MV-4-11 (cell line): ENCODE results near the gene RPL28.

Experiments
- DNase-seq: peaks from one replicate; lab custom pipeline; 2025; lab: John Stamatoyannopoulos, UW

The RPL28 gene

GRCh38 chr19:55385724-55386492, at the start of gene RPL28:
RPL28 (plus strand) TSS chr19:55385932; CDS start chr19:55386358, 426 bp downstream.
- DNase-seq, result peak; percentile 100

DNA sequence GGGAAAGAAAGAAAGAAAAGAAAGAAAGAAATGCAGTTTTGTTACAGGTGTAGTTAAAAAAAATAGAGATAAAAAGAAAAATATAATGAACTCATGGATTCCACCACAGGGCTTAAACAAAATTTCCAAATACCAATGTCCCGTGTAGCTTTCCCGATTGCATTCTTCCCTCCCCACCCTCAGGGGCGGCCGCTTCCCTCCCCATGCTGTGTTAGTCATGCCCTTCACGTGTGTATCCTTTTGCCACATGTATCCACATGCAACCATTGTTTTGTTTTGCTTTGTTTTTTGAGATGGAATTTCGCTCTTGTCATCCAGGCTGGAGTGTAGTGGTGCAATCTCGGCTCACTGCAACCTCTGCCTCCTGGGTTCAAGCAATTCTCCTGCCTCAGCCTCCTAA, 49.6 kb upstream of the RPL28 start:
- no peak for DNase-seq

- DNase-seq, result peak; percentile 100
These were observed 46.4 kb upstream of the RPL28 start, which contains the start of gene KMT5C for GRCh38 chr19:55339105-55339888. KMT5C (plus strand) TSS chr19:55339876; CDS start chr19:55341937, 2,061 bp downstream.

GRCh38 chr19:55339889-55340783, 45.6 kb upstream of the RPL28 start:
- no peak for DNase-seq

- no peak for DNase-seq
These were observed 45.0 kb upstream of the RPL28 start for GRCh38 chr19:55340784-55341147.

DNA sequence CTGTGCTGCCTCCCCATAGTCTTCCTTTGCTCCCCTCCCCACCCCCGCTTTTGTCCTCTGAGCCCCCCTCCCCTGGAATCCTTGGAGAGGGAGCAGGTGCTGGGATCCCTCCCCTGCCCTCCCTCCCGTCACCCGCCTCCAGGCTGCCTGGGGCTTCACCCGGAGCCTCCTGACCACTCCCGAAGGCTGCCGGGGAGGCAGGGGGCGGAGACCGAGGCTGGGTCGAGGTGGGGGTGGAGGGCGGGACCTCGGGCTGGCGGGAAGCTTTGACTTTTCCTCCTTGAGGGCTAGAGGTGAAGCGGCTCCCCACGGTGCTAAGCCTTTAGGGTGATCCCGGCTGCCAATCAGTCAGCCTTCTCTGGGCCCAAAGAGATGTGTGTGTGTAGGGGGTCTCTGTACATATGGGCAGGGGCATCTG, 44.6 kb upstream of the RPL28 start:
- peak; percentile 52 for DNase-seq

DNA sequence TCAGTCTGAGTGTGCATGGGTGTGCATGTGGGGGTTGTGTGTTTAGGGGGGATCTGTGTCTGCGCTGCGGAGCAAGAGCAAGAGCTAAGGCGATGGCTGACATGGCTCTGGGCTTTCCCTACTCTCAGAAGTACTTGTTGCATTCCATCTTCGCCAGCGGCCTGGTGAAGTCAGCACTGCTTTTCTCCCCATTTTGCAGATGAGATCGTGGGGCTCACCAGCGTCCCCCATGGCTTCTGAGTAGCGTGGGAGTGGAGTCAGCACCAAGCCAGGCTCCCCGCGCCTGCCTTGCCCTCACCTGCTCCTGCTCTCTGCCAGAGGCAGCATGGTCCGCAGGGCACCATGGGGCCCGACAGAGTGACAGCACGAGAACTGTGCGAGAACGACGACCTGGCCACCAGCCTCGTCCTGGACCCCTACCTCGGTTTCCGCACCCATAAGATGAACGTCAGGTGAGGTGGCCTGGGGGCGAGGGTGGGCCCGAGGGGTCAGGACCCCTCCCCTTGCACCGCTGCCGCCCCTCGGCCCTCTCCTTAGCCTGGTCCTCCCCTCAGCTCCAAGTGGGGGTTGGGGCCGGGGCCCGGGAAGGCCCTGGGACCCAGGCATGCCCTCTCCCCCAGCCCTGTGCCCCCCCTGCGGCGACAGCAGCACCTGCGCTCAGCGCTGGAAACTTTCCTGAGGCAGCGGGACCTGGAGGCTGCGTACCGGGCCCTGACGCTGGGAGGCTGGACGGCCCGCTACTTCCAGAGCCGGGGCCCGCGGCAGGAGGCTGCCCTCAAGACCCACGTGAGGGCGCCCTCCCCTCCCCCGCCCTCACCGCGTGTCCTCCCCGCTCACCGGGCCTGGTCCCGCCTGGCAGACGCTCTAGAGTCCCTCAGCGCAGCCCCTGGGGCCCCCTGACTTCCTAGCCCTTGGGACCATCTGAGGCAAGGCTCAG, 43.9 kb upstream of the RPL28 start:
- DNase-seq, result no peak

DNA sequence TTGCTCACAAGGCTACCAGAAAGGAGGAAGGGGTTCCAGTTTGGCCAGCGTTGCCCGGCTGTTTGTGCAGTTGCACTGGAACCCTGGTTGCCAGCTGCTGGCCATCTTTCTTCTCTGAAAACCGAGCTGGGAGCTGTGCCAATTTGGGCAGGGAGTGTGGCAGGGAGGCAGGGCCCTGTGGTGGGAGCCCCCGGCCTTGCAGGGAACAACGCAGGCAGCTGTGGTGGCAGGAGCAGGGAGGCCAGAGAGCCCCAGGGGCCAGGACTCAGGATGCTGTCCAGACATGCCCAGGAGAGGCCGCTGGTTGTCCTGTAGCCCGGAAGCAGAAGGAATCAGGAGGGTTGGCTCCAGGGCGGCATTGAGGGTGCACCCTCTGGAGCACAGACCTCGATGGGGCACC, 41.3 kb upstream of the RPL28 start:
- DNase-seq, result no peak

DNA sequence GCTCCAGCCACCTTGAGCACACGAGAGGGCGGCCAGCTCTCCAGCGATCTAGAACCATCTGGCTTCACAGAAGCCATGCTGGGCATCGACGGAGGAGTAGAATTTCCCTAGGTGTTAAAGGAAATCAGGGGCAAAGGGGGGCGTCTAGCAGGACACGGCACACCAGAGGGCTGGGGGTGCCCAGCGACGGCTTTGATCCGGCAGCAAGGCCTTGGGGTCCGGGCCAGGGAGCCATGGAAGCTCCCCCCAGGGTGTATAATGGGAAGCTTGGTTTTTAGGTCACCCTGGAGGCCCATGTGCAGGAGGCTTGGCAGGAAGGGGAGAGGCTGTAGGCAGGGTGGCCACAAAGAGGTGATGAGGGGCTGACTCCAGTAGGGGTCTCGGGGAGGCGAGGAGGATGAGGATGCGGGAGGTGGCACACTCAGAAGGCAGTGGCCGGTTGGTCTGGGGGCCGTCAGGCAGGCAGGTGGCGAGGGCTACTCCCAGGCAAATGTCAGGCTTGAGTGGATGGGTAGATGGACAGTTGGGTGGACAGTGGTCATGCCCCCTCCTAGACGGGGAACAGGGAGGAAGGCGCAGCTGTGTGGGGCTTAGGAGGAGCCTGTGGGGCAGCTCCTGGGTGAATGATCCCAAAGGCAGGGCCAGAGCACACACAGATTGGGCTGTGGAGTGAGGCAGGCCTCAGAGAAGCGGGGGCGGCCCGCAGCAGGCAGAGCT, 40.5 kb upstream of the RPL28 start:
- DNase-seq, result no peak

DNA sequence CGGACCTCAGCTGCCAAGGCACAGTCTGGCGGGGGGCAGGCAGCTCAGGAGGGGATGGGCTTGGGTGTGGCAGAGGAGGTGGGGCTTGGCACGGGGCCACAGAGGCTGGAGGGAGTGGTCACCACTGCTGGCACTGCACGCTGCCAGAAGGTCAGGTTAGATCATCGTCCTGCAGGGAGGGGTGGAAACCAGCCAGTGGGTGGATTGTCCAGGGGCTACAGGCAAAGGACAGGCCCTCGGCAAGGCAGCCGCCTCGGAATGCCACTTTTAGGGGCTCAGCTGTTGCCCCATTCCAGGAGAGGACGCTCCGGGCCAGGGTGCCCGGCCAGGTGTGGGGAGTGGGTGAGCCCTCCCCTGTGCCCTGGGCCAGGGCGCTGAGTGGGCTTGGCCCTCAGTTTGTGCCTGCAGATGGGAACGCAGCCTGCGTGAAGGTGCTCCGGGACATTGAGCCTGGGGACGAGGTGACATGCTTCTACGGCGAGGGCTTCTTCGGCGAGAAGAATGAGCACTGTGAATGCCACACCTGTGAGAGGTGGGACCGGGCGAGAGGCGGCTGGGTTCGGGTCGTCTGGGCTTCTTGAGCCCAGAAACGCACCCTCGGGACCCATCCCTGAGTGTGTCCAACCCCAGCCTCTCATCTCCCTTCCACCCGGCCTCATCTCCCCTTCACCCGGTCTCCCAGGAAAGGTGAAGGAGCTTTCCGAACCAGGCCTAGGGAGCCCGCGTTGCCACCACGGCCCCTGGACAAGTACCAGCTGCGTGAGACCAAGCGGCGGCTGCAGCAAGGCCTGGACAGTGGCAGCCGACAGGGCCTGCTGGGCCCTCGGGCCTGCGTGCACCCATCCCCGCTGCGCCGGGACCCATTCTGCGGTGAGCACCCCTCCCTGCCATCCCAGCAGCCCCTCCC, 39.7 kb upstream of the RPL28 start:
- no peak for DNase-seq

DNA sequence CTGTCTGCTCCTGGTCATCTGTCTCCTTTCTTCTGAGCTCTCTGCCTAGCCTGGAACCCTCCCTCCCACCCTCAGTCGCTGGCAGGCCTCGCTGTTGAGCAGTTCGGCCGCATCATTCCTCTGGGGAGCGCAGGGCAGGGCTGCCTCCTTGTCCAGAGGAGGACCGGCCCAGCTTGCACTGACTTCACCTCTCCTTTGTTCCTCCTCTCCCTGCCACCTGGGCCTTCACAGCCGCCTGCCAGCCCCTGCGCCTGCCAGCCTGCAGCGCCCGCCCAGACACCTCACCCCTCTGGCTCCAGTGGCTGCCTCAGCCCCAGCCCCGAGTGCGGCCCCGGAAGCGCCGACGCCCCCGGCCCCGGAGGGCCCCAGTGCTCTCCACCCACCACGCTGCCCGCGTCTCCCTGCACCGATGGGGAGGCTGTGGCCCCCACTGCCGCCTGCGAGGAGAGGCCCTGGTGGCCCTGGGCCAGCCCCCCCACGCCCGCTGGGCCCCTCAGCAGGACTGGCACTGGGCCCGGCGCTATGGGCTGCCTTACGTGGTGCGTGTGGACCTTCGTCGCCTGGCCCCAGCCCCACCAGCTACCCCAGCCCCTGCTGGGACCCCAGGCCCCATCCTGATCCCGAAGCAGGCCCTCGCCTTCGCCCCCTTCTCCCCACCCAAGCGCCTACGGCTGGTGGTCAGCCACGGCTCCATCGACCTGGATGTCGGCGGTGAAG, 38.8 kb upstream of the RPL28 start:
- no peak for DNase-seq

- no peak for DNase-seq
These were observed 38.2 kb upstream of the RPL28 start for GRCh38 chr19:55347442-55348009.

DNA sequence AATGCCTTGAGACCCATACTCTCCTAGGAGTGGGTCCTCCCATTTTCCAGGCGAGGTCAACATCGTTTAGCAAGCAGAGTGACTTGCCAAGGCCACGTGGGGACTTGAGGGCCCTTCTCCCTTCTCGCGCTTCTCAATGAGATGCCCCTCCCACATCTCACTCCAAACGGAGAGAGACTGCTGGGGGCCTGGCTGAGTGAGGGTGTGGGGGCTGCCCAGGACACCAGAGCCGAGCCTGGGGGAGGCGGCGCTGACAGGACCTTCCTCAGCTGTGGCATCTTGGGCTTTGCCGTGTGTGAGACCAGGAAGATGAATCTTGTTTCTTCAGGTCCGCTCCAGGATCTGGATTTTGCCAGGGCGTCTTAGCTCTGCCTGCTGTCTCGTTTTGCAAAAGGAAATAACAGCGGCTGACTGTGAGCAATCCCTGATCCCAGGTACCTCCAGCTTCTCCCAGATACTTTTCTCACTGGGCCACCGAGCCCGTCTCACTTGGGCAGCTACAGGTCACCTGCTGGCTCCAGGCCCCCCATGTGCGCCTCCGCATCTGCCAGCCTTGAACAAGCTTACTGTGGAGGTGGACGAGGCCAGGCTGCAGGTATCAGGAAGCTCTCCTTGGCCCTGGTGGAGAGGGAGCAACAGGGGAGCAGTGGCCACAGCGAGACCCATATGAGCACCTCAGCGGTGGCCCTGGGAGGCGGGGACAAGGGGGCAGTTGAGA, 37.3 kb upstream of the RPL28 start:
- no peak for DNase-seq

GRCh38 chr19:55350620-55351315, 35.0 kb upstream of the RPL28 start:
- DNase-seq, result no peak

- no peak for DNase-seq
These were observed 33.7 kb upstream of the RPL28 start for GRCh38 chr19:55352040-55352439.

DNA sequence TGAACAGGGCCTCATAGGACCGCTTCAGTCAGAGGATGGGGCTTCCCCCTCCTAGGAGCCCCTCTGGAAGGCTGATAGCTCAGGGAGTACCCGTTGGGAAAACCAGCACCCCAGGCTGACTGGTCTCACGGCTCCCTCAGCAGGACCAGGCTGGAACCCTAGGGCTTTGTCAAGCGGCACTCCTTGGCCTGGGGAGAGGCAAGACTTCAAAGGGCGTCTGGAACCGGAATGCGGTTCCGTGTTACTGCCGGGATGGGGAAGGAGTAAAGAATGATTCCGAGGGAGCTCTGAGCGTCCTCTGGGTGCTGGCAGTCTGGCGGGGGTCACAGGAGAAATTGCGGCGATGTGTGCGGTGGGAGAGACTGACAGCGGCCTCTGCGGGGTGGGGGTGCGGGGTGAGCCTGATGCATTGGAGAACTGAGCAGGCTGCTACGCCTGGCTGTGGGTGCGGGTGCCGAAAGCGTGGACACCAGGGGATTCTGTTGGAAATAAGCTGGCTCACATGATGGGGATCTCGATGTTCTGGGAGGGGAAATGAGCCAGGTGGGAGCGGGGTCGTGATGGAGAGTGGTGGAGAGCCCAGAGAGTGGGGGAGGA, 33.1 kb upstream of the RPL28 start:
- no peak for DNase-seq

DNA sequence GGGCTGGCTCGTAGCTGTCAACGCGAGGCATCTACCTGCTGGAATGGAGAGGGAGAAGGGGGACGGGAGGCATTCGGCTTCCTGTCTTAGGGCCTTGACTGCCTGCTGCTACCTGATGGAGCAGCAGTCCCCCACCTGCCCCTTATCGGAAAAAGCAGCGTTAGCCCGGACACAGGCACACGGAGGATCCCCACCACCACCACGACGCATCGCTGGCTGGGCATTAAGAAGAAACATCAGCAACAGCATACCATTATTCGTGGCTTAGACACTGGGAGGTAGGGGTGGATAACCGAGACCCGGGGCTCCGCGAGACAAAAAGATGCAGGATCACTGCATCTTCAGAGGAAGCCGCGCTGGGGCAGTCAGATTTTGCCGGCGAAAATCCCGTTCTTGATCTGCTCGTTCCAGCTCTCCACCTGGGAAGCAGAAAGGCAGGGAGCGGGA, 32.4 kb upstream of the RPL28 start:
- no peak for DNase-seq
